Activated CD4-positive, alpha-beta T cell treated with anti-CD3 and anti-CD28 coated beads, Interleukin-2, amount 50 U/mL, for 4 hours (primary cell): Measurements from ENCODE around the gene DHX36.

Experiments
- DNase-seq, 2 experiments: peaks; one replicate each; pipeline ENCODE4 v3.0.0-alpha.2; 2020

DHX36 gene, protein sequence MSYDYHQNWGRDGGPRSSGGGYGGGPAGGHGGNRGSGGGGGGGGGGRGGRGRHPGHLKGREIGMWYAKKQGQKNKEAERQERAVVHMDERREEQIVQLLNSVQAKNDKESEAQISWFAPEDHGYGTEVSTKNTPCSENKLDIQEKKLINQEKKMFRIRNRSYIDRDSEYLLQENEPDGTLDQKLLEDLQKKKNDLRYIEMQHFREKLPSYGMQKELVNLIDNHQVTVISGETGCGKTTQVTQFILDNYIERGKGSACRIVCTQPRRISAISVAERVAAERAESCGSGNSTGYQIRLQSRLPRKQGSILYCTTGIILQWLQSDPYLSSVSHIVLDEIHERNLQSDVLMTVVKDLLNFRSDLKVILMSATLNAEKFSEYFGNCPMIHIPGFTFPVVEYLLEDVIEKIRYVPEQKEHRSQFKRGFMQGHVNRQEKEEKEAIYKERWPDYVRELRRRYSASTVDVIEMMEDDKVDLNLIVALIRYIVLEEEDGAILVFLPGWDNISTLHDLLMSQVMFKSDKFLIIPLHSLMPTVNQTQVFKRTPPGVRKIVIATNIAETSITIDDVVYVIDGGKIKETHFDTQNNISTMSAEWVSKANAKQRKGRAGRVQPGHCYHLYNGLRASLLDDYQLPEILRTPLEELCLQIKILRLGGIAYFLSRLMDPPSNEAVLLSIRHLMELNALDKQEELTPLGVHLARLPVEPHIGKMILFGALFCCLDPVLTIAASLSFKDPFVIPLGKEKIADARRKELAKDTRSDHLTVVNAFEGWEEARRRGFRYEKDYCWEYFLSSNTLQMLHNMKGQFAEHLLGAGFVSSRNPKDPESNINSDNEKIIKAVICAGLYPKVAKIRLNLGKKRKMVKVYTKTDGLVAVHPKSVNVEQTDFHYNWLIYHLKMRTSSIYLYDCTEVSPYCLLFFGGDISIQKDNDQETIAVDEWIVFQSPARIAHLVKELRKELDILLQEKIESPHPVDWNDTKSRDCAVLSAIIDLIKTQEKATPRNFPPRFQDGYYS

DNA sequence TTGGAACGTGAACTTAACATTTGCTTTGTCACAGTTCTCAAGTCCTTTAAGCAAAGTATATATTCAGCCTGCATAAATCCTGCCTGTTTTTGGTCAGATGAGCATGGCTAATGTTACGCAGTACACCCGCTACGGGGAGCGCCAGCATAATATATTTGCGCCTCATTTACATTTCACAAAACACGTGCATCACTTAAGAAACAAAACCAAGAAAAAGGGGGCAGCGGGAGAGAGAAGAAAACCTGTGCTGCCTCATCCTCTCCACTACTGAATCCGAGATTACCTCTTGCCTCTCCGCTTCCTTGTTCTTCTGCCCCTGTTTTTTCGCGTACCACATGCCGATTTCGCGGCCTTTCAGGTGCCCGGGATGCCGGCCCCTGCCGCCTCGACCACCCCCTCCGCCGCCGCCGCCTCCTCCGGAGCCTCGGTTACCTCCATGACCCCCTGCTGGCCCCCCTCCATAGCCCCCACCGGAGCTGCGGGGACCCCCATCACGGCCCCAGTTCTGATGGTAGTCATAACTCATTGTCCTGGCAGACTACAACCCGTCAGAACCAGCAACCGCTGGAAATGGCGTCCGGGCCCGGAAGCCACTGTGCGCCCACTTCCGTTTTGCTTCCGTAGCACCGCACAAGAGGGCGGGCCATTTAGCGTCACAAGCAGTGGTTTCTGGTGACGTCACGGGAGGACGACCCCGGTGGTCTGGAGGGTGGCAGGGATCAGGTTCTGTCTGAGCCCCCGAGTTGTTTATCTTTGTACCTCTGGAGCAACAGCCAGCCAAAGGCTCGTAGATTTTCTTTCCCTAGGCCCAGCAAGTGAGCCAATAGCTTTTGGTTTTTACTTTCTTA lies at the start of gene DHX36:
DHX36 (minus strand) TSS at position 597 of the 848 bp plus-strand sequence; CDS start at position 526, 71 bp downstream.
- peak; percentile 84 to 85 for DNase-seq

DNA sequence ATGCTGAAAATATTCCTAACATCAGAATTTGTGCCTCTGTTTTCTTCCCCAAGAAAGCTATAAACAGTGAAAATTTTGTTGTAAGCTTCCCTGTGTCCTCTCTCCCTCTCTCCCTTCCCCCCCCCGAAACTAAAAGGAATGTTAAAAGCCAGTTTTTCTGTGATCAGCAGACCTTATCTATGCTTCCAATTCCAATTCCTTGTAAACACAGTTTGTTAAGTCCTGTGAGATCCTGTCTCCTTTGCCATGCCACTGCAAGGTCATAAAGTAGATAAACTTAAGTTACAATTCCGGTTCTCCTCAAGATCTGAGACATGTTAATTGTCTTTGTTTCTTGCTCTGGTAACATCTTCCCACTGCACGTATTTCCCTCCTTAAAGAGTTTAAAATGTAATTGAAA lies 42.9 kb upstream of the DHX36 start:
- DNase-seq: no peak

DNA sequence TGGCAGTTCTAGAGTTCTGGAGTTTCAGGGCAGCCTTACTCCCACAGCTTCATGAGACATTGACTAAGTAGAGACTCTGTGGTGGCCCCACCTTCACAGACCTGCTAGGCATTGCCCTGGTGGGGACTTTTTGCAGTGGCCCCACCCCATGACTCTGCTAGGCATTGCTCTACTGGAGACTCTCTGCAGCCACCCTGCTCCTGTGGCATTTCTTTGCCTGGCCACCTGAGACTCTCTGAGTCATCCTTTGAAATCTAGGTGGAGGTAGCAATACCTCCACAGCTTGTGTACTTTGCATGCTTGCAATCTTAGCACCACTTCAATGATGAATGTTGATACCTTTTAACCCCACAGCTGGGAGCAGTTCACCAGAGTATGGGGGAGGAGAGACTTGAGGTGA lies 40.6 kb upstream of the DHX36 start:
- no peak for DNase-seq

GRCh38 chr3:154361099-154361498 lies 36.8 kb upstream of the DHX36 start:
- no peak for DNase-seq

DNA sequence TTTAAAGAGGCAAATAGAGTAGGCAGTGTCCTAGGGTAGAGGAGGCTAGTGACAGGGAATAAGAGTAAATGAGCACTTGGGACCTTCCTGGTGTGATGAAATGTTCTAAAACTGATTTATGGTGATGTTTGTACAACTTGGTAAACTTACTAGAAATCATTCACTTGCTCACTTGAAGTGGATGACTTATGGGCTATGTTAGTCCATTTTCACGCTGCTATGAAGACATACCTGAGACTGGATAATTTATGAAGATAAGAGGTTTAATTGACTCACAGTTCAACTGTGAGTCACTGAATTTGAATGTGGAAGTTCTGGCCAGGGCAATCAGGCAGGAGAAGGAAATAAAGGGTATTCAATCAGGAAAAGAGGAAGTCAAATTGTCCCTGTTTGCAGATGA lies 31.7 kb upstream of the DHX36 start:
- DNase-seq: no peak

DNA sequence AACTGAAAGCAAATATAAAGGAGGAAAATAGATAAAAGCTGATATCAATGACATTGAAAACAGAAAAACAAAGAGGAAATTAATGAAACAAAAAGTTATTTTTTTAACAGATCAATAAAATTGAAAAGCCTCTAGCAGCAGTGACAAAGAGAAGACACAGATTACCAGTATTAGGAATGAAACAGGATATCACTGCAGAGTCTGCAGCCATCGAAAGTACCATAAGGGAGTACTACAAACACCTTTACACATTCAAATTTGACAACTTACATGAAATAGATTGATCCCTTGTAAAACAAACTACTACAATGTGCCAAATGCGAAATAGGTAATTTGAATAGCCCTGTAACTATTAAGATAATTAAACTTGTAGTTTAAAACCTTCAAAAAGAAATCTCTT lies 24.9 kb upstream of the DHX36 start:
- no peak for DNase-seq

DNA sequence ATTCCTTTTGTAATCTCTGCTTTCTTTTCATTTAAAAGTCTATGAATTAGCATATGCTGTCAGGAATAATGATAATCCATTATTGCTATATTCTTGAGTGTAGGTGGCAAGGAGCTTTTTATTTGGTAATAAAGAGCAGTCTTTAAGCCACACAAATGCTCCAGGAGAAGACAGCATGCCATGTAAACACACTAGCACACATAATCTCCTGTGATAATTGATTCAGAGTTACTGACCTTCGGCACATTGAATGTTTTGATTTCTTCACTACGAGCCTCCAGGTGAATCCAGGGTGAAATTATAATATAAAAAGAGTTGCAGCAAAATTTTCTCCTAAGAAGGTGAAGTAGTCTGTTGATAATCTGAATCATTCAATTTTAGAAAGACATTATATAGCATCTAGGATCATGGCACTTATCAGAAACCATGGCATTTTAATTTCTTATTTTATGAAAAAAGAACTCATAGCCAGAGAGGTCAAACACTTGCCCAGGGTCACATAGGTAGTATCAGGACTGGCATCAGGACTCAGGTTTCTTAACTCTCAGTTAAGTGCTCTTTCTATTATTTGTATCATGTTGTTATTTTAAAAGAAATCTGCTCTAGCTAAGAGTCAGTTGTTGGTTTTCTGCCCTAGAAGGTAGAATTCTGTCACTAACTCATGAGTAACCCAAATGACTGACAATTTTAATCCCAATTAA lies 21.3 kb upstream of the DHX36 start:
- DNase-seq: no peak

GRCh38 chr3:154338570-154338969 lies 14.3 kb upstream of the DHX36 start:
- DNase-seq: no peak

DNA sequence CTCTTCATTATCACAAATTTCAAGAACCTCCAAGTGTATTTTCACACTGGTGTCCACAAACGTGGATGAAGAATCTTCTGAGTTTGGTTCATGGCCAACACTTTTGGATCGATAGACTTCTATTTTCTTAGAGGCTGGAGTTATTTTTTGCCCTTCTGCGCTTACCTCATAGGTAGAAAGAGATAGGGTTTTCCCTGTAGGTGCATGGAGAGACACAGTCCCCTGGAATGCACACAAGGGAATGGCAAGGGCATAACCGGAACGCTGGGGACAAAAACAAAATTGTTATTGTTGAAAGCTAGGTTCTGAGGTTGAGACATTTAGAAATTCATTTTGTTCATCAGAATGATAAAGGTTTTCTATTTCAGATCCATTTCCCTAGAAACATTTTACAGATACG lies 13.7 kb upstream of the DHX36 start:
- no peak for DNase-seq

DNA sequence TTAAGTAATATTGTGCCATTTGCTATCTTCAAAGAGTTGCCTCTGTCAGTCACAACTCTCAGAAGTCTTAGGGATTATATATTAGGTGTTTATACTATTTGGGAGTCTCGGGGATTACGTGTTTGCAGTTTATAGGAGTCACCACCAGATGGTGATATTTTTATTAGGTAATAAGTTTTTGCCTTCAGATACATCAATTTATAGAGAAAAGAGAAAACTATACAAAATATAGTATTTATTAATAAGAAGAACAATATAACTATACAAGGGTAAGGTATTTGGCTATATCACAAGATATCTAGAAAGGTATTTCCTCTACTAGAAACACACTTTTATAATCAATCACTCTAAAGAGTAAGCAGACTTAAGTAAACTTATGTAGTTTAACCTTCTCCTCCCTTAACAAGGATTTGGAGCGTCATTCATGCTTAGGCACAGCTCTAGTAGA lies 10.7 kb upstream of the DHX36 start:
- DNase-seq: no peak

DNA sequence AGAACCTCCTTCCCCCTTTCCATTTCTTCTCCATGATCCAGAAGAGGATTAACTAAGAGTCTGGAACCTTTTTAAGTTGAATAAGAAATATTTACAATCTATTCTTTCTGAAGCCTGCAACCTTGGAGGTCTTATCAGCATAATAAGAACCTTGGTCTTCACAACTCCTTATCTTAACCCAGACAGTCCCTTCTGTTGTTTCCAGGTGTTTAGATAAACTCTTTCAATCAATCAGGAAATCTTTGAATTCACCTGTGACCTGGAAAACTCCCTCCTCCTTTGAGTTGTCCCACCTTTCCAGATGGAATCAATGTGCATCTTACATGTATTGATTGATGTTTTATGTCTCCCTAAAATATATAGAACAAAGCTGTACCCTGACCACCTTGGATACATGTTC lies 3.6 kb upstream of the DHX36 start:
- DNase-seq: no peak

- no peak for DNase-seq
Measured at GRCh38 chr3:154324919-154325318, 632 bp upstream of the DHX36 start.

- no peak for DNase-seq
Measured at GRCh38 chr3:154316974-154317767, 7.1 kb downstream of the DHX36 start.

DNA sequence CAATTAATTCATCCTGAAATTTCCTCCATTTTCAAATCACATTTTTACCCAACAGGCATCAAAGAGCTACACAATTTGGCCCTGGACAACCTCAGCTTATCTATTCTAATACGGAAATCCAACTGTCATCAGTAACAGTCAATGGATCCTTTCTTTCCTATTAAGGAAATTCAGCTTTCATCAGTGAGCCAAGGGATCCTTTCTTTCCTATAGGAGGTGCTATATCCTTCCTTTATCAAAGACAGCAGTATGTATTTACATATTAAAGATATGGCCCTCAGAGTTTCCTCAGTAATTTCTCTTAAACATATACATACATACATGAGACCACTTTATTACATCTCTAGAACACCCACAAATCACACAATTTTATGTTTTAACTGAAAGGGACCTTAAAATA lies 10.1 kb downstream of the DHX36 start:
- no peak for DNase-seq

DNA sequence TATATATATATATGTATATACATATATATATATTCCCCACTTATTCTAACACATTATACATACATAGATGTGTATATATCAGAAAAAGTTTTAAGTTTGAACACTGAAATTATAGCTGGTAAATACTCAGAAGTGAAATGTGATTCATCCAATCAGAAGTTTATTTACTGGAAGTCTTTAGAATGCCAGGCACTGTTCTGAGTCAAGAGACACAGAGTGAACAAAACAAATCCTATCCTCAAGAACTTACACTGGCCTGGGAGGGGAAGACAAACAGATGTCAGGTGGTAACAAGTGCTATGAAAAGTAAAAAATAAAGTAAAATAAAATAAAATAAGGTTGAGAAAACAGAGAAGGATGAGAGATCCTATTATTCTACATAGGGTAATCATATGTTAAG lies 13.4 kb downstream of the DHX36 start:
- DNase-seq: no peak

DNA sequence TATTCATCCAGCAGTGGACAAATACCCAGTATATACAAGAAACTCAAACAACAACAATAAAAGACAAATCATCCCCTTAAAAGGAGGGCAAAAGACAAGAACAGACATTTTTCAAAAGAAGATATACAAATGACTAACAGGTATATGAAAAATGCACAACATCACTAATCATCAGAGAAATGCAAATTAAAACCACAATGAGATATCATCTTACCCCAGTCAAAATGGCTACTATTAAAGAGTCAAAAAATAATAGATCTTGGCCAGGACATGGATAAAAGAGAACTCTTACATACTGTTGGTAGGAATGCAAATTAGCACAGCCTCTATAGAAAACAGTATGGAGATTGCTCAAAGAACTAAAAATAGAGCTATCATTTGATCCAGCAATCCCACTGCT lies 16.9 kb downstream of the DHX36 start:
- DNase-seq: no peak

- DNase-seq: no peak
Measured at GRCh38 chr3:154304936-154305335, 19.4 kb downstream of the DHX36 start.

- DNase-seq: no peak
Measured at GRCh38 chr3:154304116-154304786, 20.0 kb downstream of the DHX36 start.

DNA sequence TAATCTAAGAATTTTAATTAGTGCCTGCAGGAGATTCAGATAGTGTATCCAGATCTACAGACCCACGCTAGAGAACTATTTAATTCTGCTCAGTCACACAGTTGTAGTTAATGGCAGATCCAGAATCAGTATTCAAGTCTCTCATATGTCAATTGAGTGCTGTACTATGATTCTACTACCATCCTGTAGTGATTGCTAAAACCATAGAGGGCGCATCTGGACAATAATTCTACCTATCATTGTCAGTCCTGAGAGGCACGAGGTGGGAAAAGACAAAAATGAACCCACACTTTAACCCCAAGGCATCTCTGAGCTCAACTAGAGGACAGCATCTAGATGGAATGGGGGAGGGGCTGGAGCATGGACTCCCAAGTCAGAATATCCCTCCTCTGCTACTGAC lies 22.7 kb downstream of the DHX36 start:
- no peak for DNase-seq

DNA sequence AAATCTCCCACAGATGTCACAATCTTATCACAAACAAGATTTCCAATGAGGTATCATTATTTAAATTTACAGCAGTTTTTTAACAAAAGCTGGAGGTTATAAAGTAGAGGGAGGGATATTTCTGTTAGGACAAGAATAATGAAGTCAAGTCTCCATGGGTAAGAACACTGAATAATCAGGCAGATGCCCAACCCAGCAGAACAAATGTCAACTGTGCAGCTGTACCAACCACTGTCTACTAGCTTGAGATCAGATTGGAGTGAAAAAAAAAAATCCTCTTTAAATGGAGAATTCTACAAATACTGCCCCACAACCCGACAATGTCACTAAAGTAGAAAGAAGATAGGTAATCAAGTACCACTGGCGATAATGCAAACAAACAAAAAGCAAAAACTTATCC lies 30.3 kb downstream of the DHX36 start:
- DNase-seq: no peak

GRCh38 chr3:154290187-154290586 lies 34.1 kb downstream of the DHX36 start:
- DNase-seq: no peak
